ENCODE measurements around the gene DLGAP4. TPM values are rescaled to one million over a fixed set of nuclear protein-coding genes. Genes with fewer than 3 reads are reported as not detected.

Gene DLGAP4
- total and polyA plus RNA-seq, 2 of the 13 experiments (the other 11 are each of a cell fraction or from before 2014, with no cell fraction given): 15.2 to 26.7 TPM

- TF ChIP-seq ZNF550 (CRISPR knock-in tag; IDR thresholded peaks at IDR 0.05; ENCODE audit: borderline replicate concordance) (no peak), SMYD3 (CRISPR knock-in tag; IDR thresholded peaks at IDR 0.05) (no peak), ZBTB7A (CRISPR knock-in tag; IDR thresholded peaks at IDR 0.05) (no peak), TAF1 (CRISPR knock-in tag; IDR thresholded peaks at IDR 0.05) (no peak), RARG (CRISPR knock-in tag; IDR thresholded peaks at IDR 0.05; ENCODE audit: low read depth) (no peak), ARID3A (IDR thresholded peaks at IDR 0.05; ENCODE audit: low read depth, low read length) (peak; percentile 71), TRIM24 (CRISPR knock-in tag; IDR thresholded peaks at IDR 0.05) (no peak), ZNF747 (CRISPR knock-in tag; IDR thresholded peaks at IDR 0.05; ENCODE audit: borderline replicate concordance) (no peak), ZNF607 (CRISPR knock-in tag; IDR thresholded peaks at IDR 0.05; ENCODE audit: borderline replicate concordance) (no peak), YEATS4 (CRISPR knock-in tag; IDR thresholded peaks at IDR 0.05; ENCODE audit: borderline replicate concordance) (no peak), ETS1 (CRISPR knock-in tag; IDR thresholded peaks at IDR 0.05) (no peak), HOXA9 (CRISPR knock-in tag; IDR thresholded peaks at IDR 0.05; ENCODE audit: borderline replicate concordance) (0 out of 2 replicates have a peak, but pooled peaks have one; percentile 43), ZMAT5 (CRISPR knock-in tag; IDR thresholded peaks at IDR 0.05; ENCODE audit: borderline replicate concordance, low read depth) (no peak), UBTF (CRISPR knock-in tag; IDR thresholded peaks at IDR 0.05) (no peak), E2F2 (CRISPR knock-in tag; IDR thresholded peaks at IDR 0.05; ENCODE audit: borderline replicate concordance) (no peak), ZNF512B (CRISPR knock-in tag; IDR thresholded peaks at IDR 0.05; ENCODE audit: borderline replicate concordance) (no peak), CENPX (CRISPR knock-in tag; IDR thresholded peaks at IDR 0.05) (no peak), PAWR (CRISPR knock-in tag; IDR thresholded peaks at IDR 0.05; ENCODE audit: borderline replicate concordance) (no peak), MAFG (CRISPR knock-in tag; IDR thresholded peaks at IDR 0.05) (no peak)
Observed at GRCh38 chr20:36399147-36399968, 93.2 kb downstream of the DLGAP4 start (continued).

Measured in HepG2 (cell line).